ENCODE data around the gene RPL10A. TPM values are rescaled to one million over a fixed set of nuclear protein-coding genes. Genes with fewer than 3 reads are reported as not detected.

Gene RPL10A
- total RNA-seq, 2 experiments from 2014 or later: 2,144 to 2,205 TPM

Small RNAs within 50 kb of the gene (microRNA-seq; reads per million reads assigned to microRNA genes)
- 4.7 reads per million, percentile 12 among the genes with 10 or more reads in this experiment for gene MIR7111 (ENCODE audit: borderline microRNAs expressed, borderline number of aligned reads, borderline replicate concordance)

Other genes starting within 250 kb of the RPL10A start
- 10 to 100 TPM; 35.2 to 38.5 TPM for gene ZNF76, start 208.7 kb upstream of the RPL10A start, total RNA-seq
- gene DEF6, start 170.6 kb upstream of the RPL10A start, total RNA-seq: 100 to 1,000 TPM; 103 TPM
- gene PPARD, start 125.8 kb upstream of the RPL10A start, total RNA-seq: 10 to 100 TPM; 19.9 to 20.9 TPM
- 10 to 100 TPM; 18.9 to 19.2 TPM for gene FANCE, start 16.1 kb upstream of the RPL10A start, total RNA-seq
- 1 to 10 TPM; 1.8 to 2.2 TPM for gene TEAD3, start 28.7 kb downstream of the RPL10A start, total RNA-seq
- not detected for gene TULP1, start 44.5 kb downstream of the RPL10A start, total RNA-seq
- gene FKBP5, start 220.5 kb downstream of the RPL10A start, total RNA-seq: 100 to 1,000 TPM; 111 to 112 TPM